Suppressor macrophage treated with lipopolysaccharide for 1 hour (primary cell): ENCODE measurements around the gene NAA20.

Experiments used
- DNase-seq, 3 donors: peaks; one replicate each; pipeline ENCODE4 v3.0.0-alpha.2; 2020 to 2022

NAA20 gene

GRCh38 chr20:20078041-20078440 is 60.9 kb downstream of the NAA20 start:
- DNase-seq, result no peak

- no peak for DNase-seq
These were observed 62.1 kb downstream of the NAA20 start for GRCh38 chr20:20079102-20079784.
